Activated T-cell treated with anti-CD3 and anti-CD28 coated beads, Interleukin-2, amount 50 U/mL, for 4 hours (primary cell): ENCODE results near the gene SMPDL3B. TPM values are rescaled to one million over a fixed set of nuclear protein-coding genes. Genes with fewer than 3 reads are reported as not detected.

Source experiments
- ATAC-seq, 2 donors: fragments of 200-7000 bp; cut with Tn5 transposase; one replicate each; pipeline ENCODE4 v1.10.0; 2021
- DNase-seq: peaks from one replicate; pipeline ENCODE4 v3.0.0-alpha.2; 2020
- H3K27me3 Mint-ChIP-seq: one replicate; pipeline ENCODE4 v1.8.0; 2021; ENCODE audit warnings: low read depth, mixed read lengths
- H3K36me3 Mint-ChIP-seq: one replicate; pipeline ENCODE4 v1.8.0; 2022; ENCODE audit warnings: mixed read lengths; ENCODE audit not compliant: insufficient read depth
- H3K4me1 Mint-ChIP-seq: one replicate; pipeline ENCODE4 v1.8.0; 2021; ENCODE audit warnings: low read depth, mixed read lengths
- H3K4me3 Mint-ChIP-seq: one replicate; pipeline ENCODE4 v1.8.0; 2021; ENCODE audit warnings: mild to moderate bottlenecking, moderate library complexity, mixed read lengths
- H3K9me3 Mint-ChIP-seq: one replicate; pipeline ENCODE4 v1.8.0; 2021; ENCODE audit warnings: mixed read lengths
- total RNA-seq, 3 donors: library from RNA; stranded (reverse); gene quantifications; one replicate each; pipeline ENCODE4 v1.2.1, GENCODE V29; 2021

Gene SMPDL3B
- total RNA-seq, 3 donors from 2014 or later, result 0.16 to 0.43 (median 0.22) TPM

DNA sequence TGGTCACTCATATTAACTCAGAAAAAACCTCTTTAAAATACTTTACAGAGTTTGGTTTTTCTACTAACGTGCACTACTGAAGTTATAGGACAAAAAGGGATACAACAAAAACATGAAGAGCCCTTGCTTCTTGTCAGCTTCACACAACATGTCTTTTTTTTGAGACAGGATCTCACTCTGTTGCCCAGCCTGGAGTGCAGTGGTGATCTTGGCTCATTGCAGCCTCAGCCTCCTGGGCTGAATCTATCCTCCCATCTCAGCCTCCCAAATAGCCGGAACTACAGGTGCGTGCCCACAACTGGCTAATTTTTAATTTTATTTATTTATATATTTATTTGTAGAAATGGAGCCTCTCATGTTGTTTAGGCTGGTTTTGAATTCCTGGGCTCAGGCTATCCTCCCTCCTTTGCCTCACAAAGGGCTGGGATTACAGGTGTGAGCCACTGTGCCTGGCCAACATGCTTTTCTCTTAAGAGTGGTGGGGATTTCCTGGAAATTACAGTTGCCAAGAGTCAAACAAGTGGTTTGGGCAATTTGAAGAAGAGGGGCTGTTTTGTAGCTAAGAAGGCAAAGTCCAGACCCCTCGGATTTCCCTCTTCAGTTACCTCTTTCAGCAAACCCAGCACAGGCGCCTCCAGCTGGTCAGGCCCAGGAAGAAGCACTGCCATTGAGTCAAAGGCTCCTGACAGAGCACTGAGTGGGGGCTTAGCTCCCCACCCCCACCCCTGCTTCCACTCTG, 6.4 kb upstream of the SMPDL3B start:
- ATAC-seq, result no peak
- Mint-ChIP-seq H3K4me1 (no peaks in the 10 kb centered on the region), H3K36me3 (no peaks in the 10 kb centered on the region), H3K4me3 (no peak overlapping the region), H3K27me3 (no peaks in the 10 kb centered on the region), H3K9me3 (no peaks in the 10 kb centered on the region)
- no peak for DNase-seq

DNA sequence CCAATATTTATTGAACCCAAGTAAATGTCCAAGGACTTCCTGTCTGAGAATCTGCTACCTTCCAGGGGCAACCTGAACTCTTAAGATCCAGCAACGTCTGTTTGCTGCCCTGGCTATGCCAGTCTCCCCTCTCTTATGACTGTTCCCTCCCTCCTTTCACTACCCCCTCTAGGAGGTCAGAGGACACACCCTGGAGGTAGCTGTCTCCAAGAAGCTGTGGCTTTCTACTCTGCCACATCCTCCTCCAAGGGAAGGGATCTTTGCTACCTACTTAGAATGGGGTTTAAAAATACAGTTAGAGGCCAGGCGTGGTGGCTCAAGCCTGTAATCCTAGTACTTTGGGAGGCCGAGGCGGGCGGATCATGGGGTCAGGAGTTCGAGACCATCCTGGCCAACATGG, 3.6 kb upstream of the SMPDL3B start:
- peaks cover 11% of the 10 kb centered on the region for H3K4me1 Mint-ChIP-seq
- peaks cover 15% of the 10 kb centered on the region for H3K27me3 Mint-ChIP-seq
- no peaks in the 10 kb centered on the region for H3K36me3 Mint-ChIP-seq
- DNase-seq, result no peak
- H3K9me3 Mint-ChIP-seq, result no peaks in the 10 kb centered on the region
- H3K4me3 Mint-ChIP-seq, result no peak overlapping the region
- no peak for ATAC-seq

DNA sequence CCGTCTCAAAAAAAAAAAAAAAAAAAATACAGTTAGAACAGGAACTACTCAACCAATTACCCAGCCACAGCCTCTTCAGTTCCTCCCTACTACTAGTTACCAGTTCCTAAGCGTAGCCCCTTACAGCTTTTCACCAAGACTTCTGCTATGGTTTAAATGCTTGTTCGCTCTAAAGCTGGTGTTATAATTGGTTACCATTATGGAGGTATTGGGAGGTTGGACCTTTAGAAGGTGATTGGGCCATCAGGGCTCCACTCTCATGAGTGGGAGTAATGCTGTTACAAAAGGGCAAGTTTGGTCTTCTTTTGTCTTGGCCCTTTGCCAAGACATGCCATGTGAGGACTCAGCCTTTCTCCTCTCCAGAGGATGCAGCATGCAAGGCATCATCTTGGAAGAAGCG, 3.0 kb upstream of the SMPDL3B start:
- H3K4me1 Mint-ChIP-seq, result peaks cover 11% of the 10 kb centered on the region
- H3K27me3 Mint-ChIP-seq, result peaks cover 15% of the 10 kb centered on the region
- no peak overlapping the region for H3K4me3 Mint-ChIP-seq
- no peaks in the 10 kb centered on the region for H3K36me3 Mint-ChIP-seq
- H3K9me3 Mint-ChIP-seq, result no peaks in the 10 kb centered on the region
- no peak for ATAC-seq
- no peak for DNase-seq

DNA sequence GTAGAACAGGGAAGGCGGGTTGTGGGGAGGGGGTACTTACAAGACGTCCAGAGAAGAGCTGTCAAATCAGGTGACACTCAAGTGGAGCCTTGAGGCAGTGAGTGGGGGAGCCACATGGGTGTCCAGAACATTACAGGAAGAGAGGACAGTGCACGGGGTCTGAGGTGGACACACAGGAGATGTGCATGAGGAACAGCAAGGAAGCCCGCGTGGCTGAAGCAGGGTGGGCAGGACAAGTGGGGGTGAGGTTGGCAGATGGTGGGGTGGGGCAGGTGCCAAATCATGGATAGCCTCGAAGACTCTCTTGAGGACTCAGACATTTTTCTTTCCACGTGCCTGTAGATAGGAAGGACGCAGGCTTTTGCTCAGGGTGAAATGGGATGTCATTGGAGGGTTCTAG, 921 bp downstream of the SMPDL3B start:
- H3K4me3 Mint-ChIP-seq, result peak overlapping the region; percentile 65
- ATAC-seq, result no peak

DNA sequence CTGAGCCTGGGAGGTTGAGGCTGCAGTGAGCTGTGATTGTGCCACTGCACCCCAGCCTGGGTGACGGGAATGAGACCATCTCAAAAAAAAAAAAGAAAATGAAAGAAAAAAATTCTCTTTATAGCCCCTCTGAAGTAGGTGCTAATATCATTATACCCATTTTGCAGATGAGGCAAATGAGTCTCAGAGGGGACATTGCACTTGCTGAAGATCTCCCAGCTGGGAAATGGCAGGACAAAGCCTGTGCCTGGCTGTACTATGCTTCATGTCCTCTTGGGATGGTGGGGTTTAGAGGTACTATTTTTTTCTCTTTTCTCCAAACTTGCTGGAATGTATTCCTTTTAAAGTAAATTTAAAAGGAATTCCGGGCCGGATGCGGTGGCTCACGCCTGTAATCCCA, 1.6 kb downstream of the SMPDL3B start:
- no peaks in the 10 kb centered on the region for H3K9me3 Mint-ChIP-seq
- H3K4me1 Mint-ChIP-seq, result peaks cover 20% of the 10 kb centered on the region
- H3K27me3 Mint-ChIP-seq, result peaks cover 15% of the 10 kb centered on the region
- H3K36me3 Mint-ChIP-seq, result no peaks in the 10 kb centered on the region
- H3K4me3 Mint-ChIP-seq, result no peak overlapping the region
- ATAC-seq (no peak), DNase-seq (no peak)

More for the DNA sequence above, 921 bp downstream of the SMPDL3B start:
- peaks cover 19% of the 10 kb centered on the region for H3K4me1 Mint-ChIP-seq
- no peaks in the 10 kb centered on the region for H3K9me3 Mint-ChIP-seq
- DNase-seq, result no peak
- peaks cover 15% of the 10 kb centered on the region for H3K27me3 Mint-ChIP-seq
- H3K36me3 Mint-ChIP-seq, result no peaks in the 10 kb centered on the region

DNA sequence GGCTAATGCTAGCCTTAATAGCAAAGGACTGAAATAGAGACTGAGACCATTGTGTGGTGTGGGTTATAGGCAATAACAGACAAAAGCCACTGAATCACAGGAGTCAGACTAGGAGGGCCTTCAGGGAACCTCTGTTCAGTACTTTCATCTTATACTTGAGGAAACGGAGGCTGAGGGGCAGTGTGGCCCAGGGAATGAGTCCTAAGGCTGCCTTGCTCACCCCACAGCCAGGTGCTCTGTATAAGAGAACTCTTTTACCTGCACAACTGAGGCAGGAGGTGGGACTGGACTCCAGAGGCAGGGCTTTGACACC, 2.7 kb downstream of the SMPDL3B start:
- no peak overlapping the region for H3K4me3 Mint-ChIP-seq
- peaks cover 23% of the 10 kb centered on the region for H3K4me1 Mint-ChIP-seq
- no peaks in the 10 kb centered on the region for H3K9me3 Mint-ChIP-seq
- ATAC-seq, result no peak
- no peaks in the 10 kb centered on the region for H3K36me3 Mint-ChIP-seq
- DNase-seq, result no peak
- H3K27me3 Mint-ChIP-seq, result peaks cover 15% of the 10 kb centered on the region

- H3K9me3 Mint-ChIP-seq, result no peaks in the 10 kb centered on the region
- no peaks in the 10 kb centered on the region for H3K36me3 Mint-ChIP-seq
- DNase-seq, result no peak
- H3K27me3 Mint-ChIP-seq, result peaks cover 15% of the 10 kb centered on the region
- ATAC-seq, result no peak
- H3K4me1 Mint-ChIP-seq, result peaks cover 33% of the 10 kb centered on the region
- no peak overlapping the region for H3K4me3 Mint-ChIP-seq
Observed at GRCh38 chr1:27938488-27938887, 3.7 kb downstream of the SMPDL3B start.

- Mint-ChIP-seq H3K4me1 (peaks cover 33% of the 10 kb centered on the region), H3K9me3 (no peaks in the 10 kb centered on the region), H3K36me3 (no peaks in the 10 kb centered on the region), H3K4me3 (no peak overlapping the region), H3K27me3 (peaks cover 8% of the 10 kb centered on the region)
- ATAC-seq, result peak; percentile 83 to 86
- DNase-seq, result peak; percentile 68
Observed at GRCh38 chr1:27940297-27940696, 5.5 kb downstream of the SMPDL3B start.

DNA sequence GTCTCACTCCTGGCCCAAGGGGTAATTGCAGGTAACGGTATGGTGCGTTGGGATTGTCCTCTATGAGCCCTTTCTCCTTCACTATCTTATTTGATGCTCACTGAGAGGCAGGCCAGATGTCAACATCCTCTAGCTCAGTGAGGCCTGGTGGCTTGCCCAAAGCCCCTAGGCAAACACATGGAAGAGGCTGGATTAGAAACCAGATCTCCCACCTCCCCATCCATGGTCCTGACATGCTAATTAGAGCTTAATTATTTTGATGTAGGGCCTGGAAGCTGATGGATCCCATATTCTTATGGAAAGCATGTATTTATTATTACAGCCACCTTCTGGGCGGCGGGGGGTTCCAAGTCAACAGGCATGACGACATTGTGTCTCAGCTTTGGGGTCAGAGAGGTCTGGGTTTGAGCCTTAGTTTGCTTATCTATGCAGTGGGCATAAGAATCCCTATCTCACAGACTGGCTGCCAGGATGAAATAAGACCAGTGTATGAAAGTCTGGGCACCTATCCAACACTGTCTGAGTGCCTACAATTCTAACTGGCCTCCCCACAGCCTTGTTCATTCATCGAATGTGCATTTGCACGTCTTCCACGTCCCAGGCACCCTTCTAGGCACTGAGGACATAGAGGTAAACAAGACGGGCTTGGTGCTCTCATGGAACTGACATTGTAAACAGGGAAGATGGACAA, 6.2 kb downstream of the SMPDL3B start:
- no peaks in the 10 kb centered on the region for H3K36me3 Mint-ChIP-seq
- ATAC-seq (no peak), DNase-seq (no peak)
- H3K4me1 Mint-ChIP-seq, result peaks cover 29% of the 10 kb centered on the region
- H3K27me3 Mint-ChIP-seq, result peaks cover under 1% of the 10 kb centered on the region
- H3K4me3 Mint-ChIP-seq, result no peak overlapping the region
- H3K9me3 Mint-ChIP-seq, result no peaks in the 10 kb centered on the region

GRCh38 chr1:27941671-27942540, 7.1 kb downstream of the SMPDL3B start:
- H3K4me1 Mint-ChIP-seq, result peaks cover 29% of the 10 kb centered on the region
- H3K4me3 Mint-ChIP-seq, result no peak overlapping the region
- DNase-seq, result no peak
- no peaks in the 10 kb centered on the region for H3K27me3 Mint-ChIP-seq
- H3K36me3 Mint-ChIP-seq, result no peaks in the 10 kb centered on the region
- ATAC-seq, result no peak
- no peaks in the 10 kb centered on the region for H3K9me3 Mint-ChIP-seq

GRCh38 chr1:27945020-27945419, 10.2 kb downstream of the SMPDL3B start:
- no peak overlapping the region for H3K4me3 Mint-ChIP-seq
- no peaks in the 10 kb centered on the region for H3K9me3 Mint-ChIP-seq
- no peaks in the 10 kb centered on the region for H3K36me3 Mint-ChIP-seq
- ATAC-seq, result no peak
- DNase-seq, result no peak
- no peaks in the 10 kb centered on the region for H3K27me3 Mint-ChIP-seq
- H3K4me1 Mint-ChIP-seq, result peaks cover 29% of the 10 kb centered on the region

DNA sequence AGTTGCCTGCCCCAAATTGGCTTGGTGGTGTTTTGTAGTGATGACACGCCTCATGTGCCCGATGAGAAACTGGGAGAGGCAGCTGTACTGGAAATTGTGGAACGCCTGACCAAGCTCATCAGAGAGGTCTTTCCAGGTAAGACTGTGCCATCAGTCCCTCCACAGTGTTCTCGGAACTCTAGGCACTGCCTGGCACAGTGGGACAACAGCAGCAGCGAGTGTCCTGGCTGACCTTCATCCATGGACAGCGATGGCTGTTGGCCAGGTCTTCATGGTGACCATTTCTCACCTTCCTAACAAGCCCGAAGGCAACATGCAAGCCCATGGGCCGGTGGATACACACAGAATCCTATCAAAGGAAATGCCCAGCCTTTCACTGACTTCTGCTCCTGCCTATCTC, 14.2 kb downstream of the SMPDL3B start:
- Mint-ChIP-seq H3K27me3 (no peaks in the 10 kb centered on the region), H3K9me3 (no peaks in the 10 kb centered on the region), H3K36me3 (no peaks in the 10 kb centered on the region), H3K4me1 (peaks cover 5% of the 10 kb centered on the region), H3K4me3 (no peak overlapping the region)
- DNase-seq (no peak), ATAC-seq (no peak)

- no peaks in the 10 kb centered on the region for H3K36me3 Mint-ChIP-seq
- DNase-seq (no peak), ATAC-seq (no peak)
- H3K9me3 Mint-ChIP-seq, result no peaks in the 10 kb centered on the region
- H3K4me1 Mint-ChIP-seq, result no peaks in the 10 kb centered on the region
- H3K27me3 Mint-ChIP-seq, result no peaks in the 10 kb centered on the region
- H3K4me3 Mint-ChIP-seq, result no peak overlapping the region
Observed at GRCh38 chr1:27951396-27951795, 16.6 kb downstream of the SMPDL3B start.

DNA sequence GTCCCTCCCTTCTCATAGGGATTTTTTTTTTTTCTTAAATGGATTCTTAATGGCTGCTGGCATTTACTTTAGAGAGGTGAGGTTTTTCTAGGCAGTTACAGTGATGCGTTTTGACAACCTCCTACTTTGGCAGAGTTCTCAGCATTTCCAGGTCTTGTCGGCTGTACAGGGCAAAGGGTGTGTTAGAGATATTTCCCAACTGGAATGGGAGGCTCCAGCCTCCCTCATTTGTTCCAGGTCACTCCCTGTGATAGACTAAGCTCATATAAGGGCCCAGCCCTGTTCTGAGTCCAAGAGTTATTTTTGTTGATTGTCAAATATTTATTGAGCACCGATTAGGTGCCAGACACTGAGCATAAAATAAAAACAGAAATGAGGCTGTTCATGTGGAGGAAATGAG, 17.3 kb downstream of the SMPDL3B start:
- no peak overlapping the region for H3K4me3 Mint-ChIP-seq
- no peaks in the 10 kb centered on the region for H3K27me3 Mint-ChIP-seq
- no peak for ATAC-seq
- DNase-seq, result no peak
- no peaks in the 10 kb centered on the region for H3K36me3 Mint-ChIP-seq
- H3K4me1 Mint-ChIP-seq, result no peaks in the 10 kb centered on the region
- H3K9me3 Mint-ChIP-seq, result no peaks in the 10 kb centered on the region
